Suprapubic skin (tissue), 4 donors: ENCODE measurements around the gene THSD7B. TPM values are rescaled to one million over a fixed set of nuclear protein-coding genes. Genes with fewer than 3 reads are reported as not detected.

Experiments
- DNase-seq, 2 donors: peaks; one replicate each; pipeline ENCODE4 v3.0.0-alpha.2; 2019; ENCODE audit warnings: low spot score in 2 of 2
- H3K27ac ChIP-seq: fragments of 200-600 bp; sonication (generic); one replicate; pipeline ENCODE4 v1.5.1; 2019
- H3K27me3 ChIP-seq: fragments of 200-600 bp; sonication (generic); one replicate; pipeline ENCODE4 v1.5.1; 2019
- H3K36me3 ChIP-seq: fragments of 200-600 bp; sonication (generic); one replicate; pipeline ENCODE4 v1.5.1; 2019
- H3K4me1 ChIP-seq: fragments of 200-600 bp; sonication (generic); one replicate; pipeline ENCODE4 v1.5.1; 2019
- H3K4me3 ChIP-seq: fragments of 200-600 bp; sonication (generic); one replicate; pipeline ENCODE4 v1.5.1; 2019; ENCODE audit warnings: mild to moderate bottlenecking
- H3K9me3 ChIP-seq: fragments of 200-600 bp; sonication (generic); one replicate; pipeline ENCODE4 v1.5.1; 2019
- EP300 ChIP-seq: sonication (generic); formaldehyde crosslinking; IDR thresholded peaks from one replicate; pipeline ENCODE4 v1.6.1; 2017; ENCODE audit warnings: antibody characterized with exemption
- POLR2A ChIP-seq, 2 donors: fragments of 450-650 bp; IDR thresholded peaks; one replicate each; pipeline ENCODE4 v1.6.1; 2017; ENCODE audit warnings: antibody characterized with exemption in 2 of 2, mild to moderate bottlenecking in 2 of 2, moderate library complexity in 2 of 2
- POLR2AphosphoS5 ChIP-seq, 3 donors: sonication (generic); formaldehyde crosslinking; IDR thresholded peaks; one replicate each; pipeline ENCODE4 v1.6.1; 2017; ENCODE audit warnings: antibody characterized with exemption in 3 of 3
- WGBS: methylation state at CpG from one replicate; pipeline ENCODE4 v1.1.5; 2018; 5-methylcytosine and 5-hydroxymethylcytosine counted together
- total RNA-seq, 4 donors: library from RNA; depleted of rRNA; stranded (reverse); fragments of >200 nt; gene quantifications; one replicate each; pipeline ENCODE4 v1.1.0, GENCODE V29; 2016
- TF ChIP-seq, protein P1 (sequence below), 2 donors: fragments of 200-600 bp in 1 of 2; fragments of 450-650 bp in 1 of 2; sonication (generic) in 1 of 2; IDR thresholded peaks; one replicate each; pipeline ENCODE4 v1.5.1; 2016 to 2019; ENCODE audit warnings: antibody characterized with exemption in 2 of 2, mild to moderate bottlenecking in 1 of 2, moderate library complexity in 1 of 2

The THSD7B gene
- total RNA-seq, 4 donors from 2014 or later = 0.18 to 1.1 (median 0.34) TPM; not detected in 1

DNA sequence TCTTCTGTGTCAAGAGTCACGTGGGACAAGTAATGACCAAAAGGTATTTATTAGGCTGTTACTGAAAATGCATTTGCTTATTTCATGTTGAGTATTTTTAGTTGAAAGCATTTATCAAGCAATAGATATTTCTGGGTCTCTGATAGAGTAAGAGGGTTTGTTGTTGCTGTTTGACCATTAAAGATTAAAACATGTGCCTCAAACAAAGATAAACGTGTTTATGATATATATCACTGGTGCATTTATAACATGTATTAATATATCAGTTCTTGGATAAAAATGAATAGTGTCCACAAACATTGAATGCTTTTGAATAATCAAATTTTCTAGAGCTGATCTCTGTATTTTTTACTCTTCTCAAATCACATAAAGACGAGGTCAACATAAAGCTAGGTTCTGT, 467.7 kb downstream of the THSD7B start:
- 89% methylated on average over 3 of the region's 3 CpGs for WGBS
- H3K4me3 ChIP-seq = no peak overlapping the region
- no peak for DNase-seq
- no peaks in the 10 kb centered on the region for H3K36me3 ChIP-seq
- TF ChIP-seq, protein P1, sequence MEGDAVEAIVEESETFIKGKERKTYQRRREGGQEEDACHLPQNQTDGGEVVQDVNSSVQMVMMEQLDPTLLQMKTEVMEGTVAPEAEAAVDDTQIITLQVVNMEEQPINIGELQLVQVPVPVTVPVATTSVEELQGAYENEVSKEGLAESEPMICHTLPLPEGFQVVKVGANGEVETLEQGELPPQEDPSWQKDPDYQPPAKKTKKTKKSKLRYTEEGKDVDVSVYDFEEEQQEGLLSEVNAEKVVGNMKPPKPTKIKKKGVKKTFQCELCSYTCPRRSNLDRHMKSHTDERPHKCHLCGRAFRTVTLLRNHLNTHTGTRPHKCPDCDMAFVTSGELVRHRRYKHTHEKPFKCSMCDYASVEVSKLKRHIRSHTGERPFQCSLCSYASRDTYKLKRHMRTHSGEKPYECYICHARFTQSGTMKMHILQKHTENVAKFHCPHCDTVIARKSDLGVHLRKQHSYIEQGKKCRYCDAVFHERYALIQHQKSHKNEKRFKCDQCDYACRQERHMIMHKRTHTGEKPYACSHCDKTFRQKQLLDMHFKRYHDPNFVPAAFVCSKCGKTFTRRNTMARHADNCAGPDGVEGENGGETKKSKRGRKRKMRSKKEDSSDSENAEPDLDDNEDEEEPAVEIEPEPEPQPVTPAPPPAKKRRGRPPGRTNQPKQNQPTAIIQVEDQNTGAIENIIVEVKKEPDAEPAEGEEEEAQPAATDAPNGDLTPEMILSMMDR (IDR thresholded peaks at IDR 0.05) = no peak
- TF ChIP-seq EP300 (no peak), POLR2AphosphoS5 (IDR thresholded peaks at IDR 0.05) (no peak), POLR2A (IDR thresholded peaks at IDR 0.05) (no peak)
- no peak overlapping the region for H3K27ac ChIP-seq
- no peaks in the 10 kb centered on the region for H3K4me1 ChIP-seq
- H3K27me3 ChIP-seq = no peaks in the 10 kb centered on the region
- no peaks in the 10 kb centered on the region for H3K9me3 ChIP-seq

GRCh38 chr2:137237055-137237454, 471.7 kb downstream of the THSD7B start:
- no peak for TF ChIP-seq POLR2A (IDR thresholded peaks at IDR 0.05)
- Histone ChIP-seq H3K4me1 (no peaks in the 10 kb centered on the region), H3K36me3 (no peaks in the 10 kb centered on the region), H3K9me3 (no peaks in the 10 kb centered on the region), H3K4me3 (no peak overlapping the region), H3K27ac (no peak overlapping the region), H3K27me3 (no peaks in the 10 kb centered on the region)
- 60% methylated on average over 4 of the region's 4 CpGs for WGBS
- DNase-seq = no peak

DNA sequence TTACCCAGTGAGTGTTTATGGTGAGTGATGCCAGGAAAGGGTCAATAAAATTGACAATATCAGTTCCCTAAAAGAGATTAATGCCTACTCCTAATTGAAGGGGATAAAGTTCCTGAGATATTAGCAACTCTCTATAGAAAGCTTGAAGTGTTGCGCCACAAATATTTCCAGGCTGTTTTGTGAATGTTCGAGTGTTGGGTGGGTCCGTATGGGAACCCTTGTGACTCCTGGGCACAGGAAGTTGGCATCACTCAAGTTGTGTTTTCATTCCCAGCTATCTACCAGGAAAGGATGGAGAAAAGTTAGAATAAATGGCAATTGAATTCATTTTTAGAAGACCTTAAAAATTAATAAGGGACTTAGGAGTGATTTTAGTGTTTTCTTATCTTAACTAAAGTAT, 472.7 kb downstream of the THSD7B start:
- TF ChIP-seq POLR2AphosphoS5 (IDR thresholded peaks at IDR 0.05) (no peak), POLR2A (IDR thresholded peaks at IDR 0.05) (no peak), EP300 (no peak)
- TF ChIP-seq, protein P1 (IDR thresholded peaks at IDR 0.05) = no peak
- H3K27ac ChIP-seq = no peak overlapping the region
- 82% methylated on average over 3 of the region's 3 CpGs for WGBS

DNA sequence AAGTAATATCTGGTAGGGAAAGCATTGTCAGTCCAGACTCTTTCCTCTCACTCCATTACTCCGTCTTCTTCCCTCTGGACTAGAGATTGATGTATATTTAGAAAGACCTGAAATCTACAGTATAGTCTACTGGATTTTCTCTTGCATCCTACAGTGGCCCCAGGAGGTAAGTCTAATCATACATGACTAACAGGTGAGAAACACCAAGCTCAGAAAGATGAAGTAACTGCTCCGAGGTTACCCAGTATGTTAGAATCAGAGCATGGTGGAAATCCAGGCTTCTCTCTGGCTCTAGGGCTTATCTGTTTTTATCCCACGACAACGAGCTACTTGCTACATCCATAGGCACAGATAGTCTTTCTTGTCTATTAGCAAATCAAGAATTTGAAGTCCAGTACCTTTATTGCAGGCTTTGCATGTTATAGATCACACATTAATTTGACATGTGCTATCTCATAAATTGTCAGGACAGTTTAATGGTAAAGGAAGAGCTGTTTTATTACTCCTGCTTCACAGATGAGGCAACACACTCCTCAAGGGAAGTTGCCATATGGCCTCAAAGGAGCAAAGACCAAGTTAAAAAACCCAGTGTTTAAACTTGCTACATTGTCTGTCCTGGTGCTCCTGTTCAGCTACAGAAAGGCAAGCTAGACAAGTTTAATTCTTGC, 484.3 kb downstream of the THSD7B start:
- no peak for DNase-seq

More for the DNA sequence above, 472.7 kb downstream of the THSD7B start:
- no peaks in the 10 kb centered on the region for H3K9me3 ChIP-seq
- H3K4me3 ChIP-seq = no peak overlapping the region
- H3K27me3 ChIP-seq = no peaks in the 10 kb centered on the region
- no peaks in the 10 kb centered on the region for H3K36me3 ChIP-seq
- H3K4me1 ChIP-seq = no peaks in the 10 kb centered on the region
- no peak for DNase-seq

GRCh38 chr2:137250401-137250800, 485.1 kb downstream of the THSD7B start:
- 90% methylated on average over 3 of the region's 3 CpGs for WGBS
- Histone ChIP-seq H3K4me3 (no peak overlapping the region), H3K27me3 (no peaks in the 10 kb centered on the region), H3K9me3 (no peaks in the 10 kb centered on the region), H3K27ac (no peak overlapping the region), H3K36me3 (no peaks in the 10 kb centered on the region), H3K4me1 (no peaks in the 10 kb centered on the region)
- TF ChIP-seq POLR2AphosphoS5 (IDR thresholded peaks at IDR 0.05) (no peak), POLR2A (IDR thresholded peaks at IDR 0.05) (no peak), EP300 (no peak)
- TF ChIP-seq, protein P1 (IDR thresholded peaks at IDR 0.05) = no peak
- no peak for DNase-seq

More for the DNA sequence above, 484.3 kb downstream of the THSD7B start:
- Histone ChIP-seq H3K4me1 (no peaks in the 10 kb centered on the region), H3K27me3 (no peaks in the 10 kb centered on the region), H3K4me3 (no peak overlapping the region), H3K9me3 (no peaks in the 10 kb centered on the region), H3K27ac (no peak overlapping the region), H3K36me3 (no peaks in the 10 kb centered on the region)
- TF ChIP-seq POLR2A (IDR thresholded peaks at IDR 0.05) (no peak), EP300 (no peak), POLR2AphosphoS5 (IDR thresholded peaks at IDR 0.05) (no peak)
- TF ChIP-seq, protein P1 (IDR thresholded peaks at IDR 0.05) = no peak
- WGBS = 79% methylated on average over 4 of the region's 4 CpGs
